ENCODE results near the gene PRKCG. TPM values are rescaled to one million over a fixed set of nuclear protein-coding genes. Genes with fewer than 3 reads are reported as not detected.
A peak's percentile ranks its signal among the peaks of the same experiment; 100 is the strongest.
"Not testable (repeated sequence)": the region's sequence is repeated elsewhere in the genome, so short reads cannot be mapped to it uniquely, and the experiment has no call there.

PRKCG gene
- total and polyA plus RNA-seq, 2 of the 8 experiments (the other 6 are each of a cell fraction or from before 2014, with no cell fraction given), result 6.1 to 10.6 TPM

- H2AK5ac ChIP-seq (ENCODE audit: low read depth, low read length); H2BK5ac ChIP-seq (ENCODE audit: low read depth, low read length); H2BK15ac ChIP-seq (ENCODE audit: low read length); H3K27me3 ChIP-seq (replicated peaks in 1 of 4; ENCODE audit: control insufficient read depth in 3 of 4, extremely low read depth in 1 of 4, insufficient read depth in 3 of 4, low read length in 3 of 4); FAIRE-seq; H3K56ac ChIP-seq (replicated peaks; ENCODE audit: insufficient read length, low read depth, low read length); H3K9ac ChIP-seq (replicated peaks in 1 of 4; ENCODE audit: extremely low read depth in 1 of 4, low read depth in 3 of 4, low read length in 3 of 4); H3K79me1 ChIP-seq (ENCODE audit: low read depth, low read length); H4K5ac ChIP-seq (ENCODE audit: insufficient read length, low read depth, low read length); H3K4ac ChIP-seq (replicated peaks; ENCODE audit: insufficient read length, low read depth, low read length); H3K4me1 ChIP-seq (replicated peaks in 1 of 4; ENCODE audit: control insufficient read depth in 3 of 4, insufficient read depth in 4 of 4, low read length in 3 of 4); H3K36me3 ChIP-seq (ENCODE audit: control insufficient read depth in 2 of 4, insufficient read depth in 4 of 4, low read length in 3 of 4); H3K4me2 ChIP-seq (ENCODE audit: insufficient read depth in 1 of 2, low read depth in 2 of 2, low read length in 2 of 2); H4K8ac ChIP-seq (ENCODE audit: extremely low read depth, insufficient read depth, low read length); H3K9me3 ChIP-seq (ENCODE audit: insufficient read depth in 2 of 2, low read depth in 1 of 2, low read length in 1 of 2); H2AFZ ChIP-seq (ENCODE audit: low read length); H3K23me2 ChIP-seq (ENCODE audit: low read depth, low read length); H3K4me3 ChIP-seq (ENCODE audit: extremely low read depth in 1 of 4, insufficient read depth in 2 of 4, low read depth in 3 of 4, low read length in 4 of 4); H3K27ac ChIP-seq (ENCODE audit: low read depth, low read length); H2BK20ac ChIP-seq (ENCODE audit: low read length); H3K23ac ChIP-seq (ENCODE audit: insufficient read length); H3K79me2 ChIP-seq (ENCODE audit: control insufficient read depth in 1 of 2, insufficient read depth in 2 of 2, low read length in 2 of 2); DNase-seq (ENCODE audit: low read depth in 1 of 2, low spot score in 2 of 2); H3K14ac ChIP-seq (ENCODE audit: insufficient read length); H4K91ac ChIP-seq (replicated peaks; ENCODE audit: insufficient read length, low read length); H4K20me1 ChIP-seq (replicated peaks in 1 of 2; ENCODE audit: control insufficient read depth in 1 of 2, insufficient read depth in 2 of 2, low read length in 2 of 2); H2BK120ac ChIP-seq (replicated peaks; ENCODE audit: low read depth, low read length); H3K18ac ChIP-seq (ENCODE audit: extremely low read depth, low read length): not testable (repeated sequence)
- ChIA-PET POLR2A (ENCODE audit: partially characterized antibody) (interaction anchor here (0.7 to 1.7 kb wide), 4 partner anchors 28 to 1637 kb away, joined by 3 to 6 read pairs (median 4); no protein-coding TSS in a partner anchor), CTCF (ENCODE audit: partially characterized antibody) (interaction anchor here (0.6 to 2.2 kb wide), 20 partner anchors 11 to 190 kb away, joined by 3 to 13 read pairs (median 4); partner anchors contain the start of gene MYADM)
- peak overlapping the region; percentile 39; the same call in 1 of the 2 replicates for H2BK12ac ChIP-seq (ENCODE audit: low read depth, low read length)
- 87% methylated on average over 2 of the region's 4 CpGs; no CpG with 5 or more reads in 1 of the 2 experiments for WGBS, 2 experiments (ENCODE audit: extremely low coverage in 1 of 2, insufficient coverage in 1 of 2, insufficient read length in 1 of 2, insufficient replicate concordance in 2 of 2, low coverage in 1 of 2, low lambda C conversion rate in 2 of 2, missing lambda C conversion rate in 1 of 2)
Observed at GRCh38 chr19:53840914-53841313, 41.1 kb upstream of the PRKCG start.
